Endothelial cell (in vitro differentiated cells): ENCODE data around the gene RNF113A. TPM values are rescaled to one million over a fixed set of nuclear protein-coding genes. Genes with fewer than 3 reads are reported as not detected.

Experiments
- DNase-seq: peaks from one replicate; pipeline ENCODE4 v3.0.0; 2021; ENCODE audit warnings: low spot score
- H3K27ac Mint-ChIP-seq: one replicate; pipeline ENCODE4 v1.8.0; 2021; ENCODE audit warnings: mixed read lengths, inconsistent platforms; ENCODE audit not compliant: unreplicated experiment
- H3K27me3 Mint-ChIP-seq: one replicate; pipeline ENCODE4 v1.8.0; 2021; ENCODE audit warnings: mild to moderate bottlenecking, moderate library complexity, mixed read lengths, inconsistent platforms; ENCODE audit not compliant: unreplicated experiment
- H3K36me3 Mint-ChIP-seq: one replicate; pipeline ENCODE4 v1.8.0; 2021; ENCODE audit warnings: mild to moderate bottlenecking, low read depth, mixed read lengths, inconsistent platforms; ENCODE audit not compliant: unreplicated experiment
- H3K4me1 Mint-ChIP-seq: one replicate; pipeline ENCODE4 v1.8.0; 2021; ENCODE audit warnings: mild to moderate bottlenecking, mixed read lengths, inconsistent platforms; ENCODE audit not compliant: unreplicated experiment
- H3K4me3 Mint-ChIP-seq: one replicate; pipeline ENCODE4 v1.8.0; 2021; ENCODE audit warnings: mild to moderate bottlenecking, mixed read lengths, inconsistent platforms; ENCODE audit not compliant: unreplicated experiment
- H3K9me3 Mint-ChIP-seq: one replicate; pipeline ENCODE4 v1.8.0; 2021; ENCODE audit warnings: mixed read lengths, inconsistent platforms; ENCODE audit not compliant: unreplicated experiment
- total RNA-seq: library from RNA; stranded (reverse); fragmentation: NEBNext Ultra II Directional; extraction: Animal tissue kit (Norgen Biotek cat#: 25700); gene quantifications from one replicate; pipeline ENCODE4 v1.2.1, GENCODE V29; 2021; ENCODE audit not compliant: unreplicated experiment
- TF ChIP-seq, protein P1 (sequence below): fragments of 200-600 bp; sonication (generic); IDR thresholded peaks from one replicate; pipeline ENCODE4 v1.5.0; 2021; ENCODE audit warnings: antibody characterized with exemption; ENCODE audit not compliant: unreplicated experiment

RNF113A gene
- total RNA-seq, 1 donor from 2014 or later, result 16.7 TPM

DNA sequence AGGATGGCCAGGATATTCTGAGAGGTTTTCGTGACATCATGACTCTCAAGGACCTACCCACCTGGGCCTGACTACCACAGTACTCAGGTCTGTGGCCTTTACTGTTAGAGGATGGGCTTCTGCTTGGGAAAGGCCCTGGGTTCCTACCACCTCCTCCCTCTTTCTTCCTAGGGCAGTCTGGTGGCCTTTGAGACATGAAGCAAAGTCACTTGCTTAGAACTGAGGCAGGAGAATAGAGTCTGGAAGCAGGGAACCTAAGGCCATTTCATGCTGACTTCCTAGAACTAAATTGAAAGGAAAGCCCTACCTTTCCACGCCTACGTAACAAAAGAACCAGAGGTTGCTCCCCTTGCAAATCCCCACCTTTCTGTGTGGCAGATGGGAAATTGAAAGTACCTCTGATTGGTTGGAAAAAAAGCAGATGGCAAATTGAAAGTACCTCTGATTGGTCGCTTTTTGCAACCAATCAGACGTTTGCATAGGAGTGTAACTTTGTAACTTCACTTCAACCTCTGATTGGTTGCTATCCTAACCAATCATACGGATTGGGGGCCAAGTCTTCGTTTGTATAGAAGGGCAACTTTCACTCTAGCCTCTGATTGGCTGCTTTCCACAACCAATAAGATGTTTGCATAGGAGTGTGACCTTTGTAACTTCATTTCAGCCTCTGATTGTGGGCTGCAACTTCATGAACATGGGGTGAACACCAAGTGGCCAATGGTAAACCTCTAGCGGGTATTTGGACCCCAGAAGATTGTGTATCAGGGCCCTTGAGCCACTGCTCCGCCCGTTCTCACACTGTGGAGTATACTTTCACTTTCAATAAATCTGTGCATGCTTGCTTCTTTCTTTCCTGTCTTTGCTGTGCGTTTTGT lies 14.3 kb upstream of the RNF113A start:
- H3K4me3 Mint-ChIP-seq, result no peak overlapping the region

DNA sequence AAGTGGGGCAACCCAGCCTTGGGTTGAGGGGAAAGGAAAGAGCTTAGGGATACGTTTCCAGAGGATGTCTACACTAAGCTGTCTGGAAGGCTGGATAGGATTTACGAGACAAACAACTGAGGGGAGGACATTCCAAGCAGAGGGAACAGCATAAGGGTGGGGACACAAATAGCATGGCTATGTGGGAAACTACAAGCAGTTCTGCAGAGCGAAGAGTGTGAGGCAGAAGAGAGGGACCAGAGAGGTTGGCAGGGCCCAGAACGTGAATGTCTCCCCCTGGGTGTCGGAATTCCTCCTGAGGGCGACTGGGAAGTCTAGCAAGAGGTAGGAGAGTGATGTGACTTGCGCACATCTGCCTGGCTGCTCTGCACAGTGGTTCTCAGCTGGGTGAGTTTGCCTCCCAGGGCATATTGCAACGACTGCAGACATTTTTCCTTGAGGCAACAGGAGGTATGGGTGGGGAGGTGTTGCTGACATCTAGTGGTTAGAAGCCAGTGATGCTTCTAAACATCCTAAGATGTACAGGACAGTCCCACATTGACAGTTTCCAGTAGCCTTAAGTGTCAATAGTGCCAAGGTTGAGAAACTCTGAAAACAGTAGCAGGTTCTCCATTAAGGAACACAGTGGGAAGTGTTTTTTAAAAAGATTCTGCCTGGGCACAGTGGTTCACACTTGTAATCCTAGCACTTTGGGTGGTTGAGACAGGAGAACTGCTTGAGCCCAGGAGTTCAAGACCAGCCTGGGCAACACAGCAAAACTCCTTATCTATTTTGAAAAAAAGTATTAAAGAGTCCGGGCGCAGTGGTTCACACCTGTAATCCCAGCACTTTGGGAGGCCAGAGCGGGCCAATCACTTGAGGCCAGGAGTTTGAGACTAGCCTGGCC lies 9.3 kb upstream of the RNF113A start:
- TF ChIP-seq, protein P1, sequence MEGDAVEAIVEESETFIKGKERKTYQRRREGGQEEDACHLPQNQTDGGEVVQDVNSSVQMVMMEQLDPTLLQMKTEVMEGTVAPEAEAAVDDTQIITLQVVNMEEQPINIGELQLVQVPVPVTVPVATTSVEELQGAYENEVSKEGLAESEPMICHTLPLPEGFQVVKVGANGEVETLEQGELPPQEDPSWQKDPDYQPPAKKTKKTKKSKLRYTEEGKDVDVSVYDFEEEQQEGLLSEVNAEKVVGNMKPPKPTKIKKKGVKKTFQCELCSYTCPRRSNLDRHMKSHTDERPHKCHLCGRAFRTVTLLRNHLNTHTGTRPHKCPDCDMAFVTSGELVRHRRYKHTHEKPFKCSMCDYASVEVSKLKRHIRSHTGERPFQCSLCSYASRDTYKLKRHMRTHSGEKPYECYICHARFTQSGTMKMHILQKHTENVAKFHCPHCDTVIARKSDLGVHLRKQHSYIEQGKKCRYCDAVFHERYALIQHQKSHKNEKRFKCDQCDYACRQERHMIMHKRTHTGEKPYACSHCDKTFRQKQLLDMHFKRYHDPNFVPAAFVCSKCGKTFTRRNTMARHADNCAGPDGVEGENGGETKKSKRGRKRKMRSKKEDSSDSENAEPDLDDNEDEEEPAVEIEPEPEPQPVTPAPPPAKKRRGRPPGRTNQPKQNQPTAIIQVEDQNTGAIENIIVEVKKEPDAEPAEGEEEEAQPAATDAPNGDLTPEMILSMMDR, result peak; percentile 29
- no peaks in the 10 kb centered on the region for H3K27me3 Mint-ChIP-seq
- H3K4me3 Mint-ChIP-seq, result no peak overlapping the region
- H3K27ac Mint-ChIP-seq, result peak overlapping the region; percentile 70
- no peaks in the 10 kb centered on the region for H3K36me3 Mint-ChIP-seq
- DNase-seq, result peak; percentile 18
- no peaks in the 10 kb centered on the region for H3K9me3 Mint-ChIP-seq
- peaks cover 12% of the 10 kb centered on the region for H3K4me1 Mint-ChIP-seq

More for the DNA sequence above, 14.3 kb upstream of the RNF113A start:
- H3K27ac Mint-ChIP-seq, result no peak overlapping the region
- H3K9me3 Mint-ChIP-seq, result no peaks in the 10 kb centered on the region
- H3K36me3 Mint-ChIP-seq, result no peaks in the 10 kb centered on the region
- TF ChIP-seq, protein P1, result no peak
- no peak for DNase-seq
- peaks cover under 1% of the 10 kb centered on the region for H3K4me1 Mint-ChIP-seq
- no peaks in the 10 kb centered on the region for H3K27me3 Mint-ChIP-seq

DNA sequence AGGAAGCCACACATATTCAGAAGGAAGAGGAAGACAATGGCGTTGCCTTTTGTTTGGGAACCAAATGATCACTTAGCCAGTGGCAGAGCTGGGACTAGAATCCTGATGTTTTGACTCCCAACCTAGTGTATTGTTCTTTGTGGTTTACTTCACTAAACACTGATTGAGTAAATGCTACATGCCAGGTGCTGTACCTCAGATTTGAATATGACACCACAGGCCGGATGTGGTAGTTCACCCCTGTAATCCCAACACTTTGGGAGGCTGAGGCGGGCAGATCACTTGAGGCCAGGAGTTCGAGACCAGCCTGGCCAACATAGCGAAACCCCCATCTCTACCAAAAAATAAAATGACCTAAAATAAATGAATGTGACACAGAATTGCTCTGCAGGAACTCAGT lies 8.5 kb upstream of the RNF113A start:
- peak overlapping the region; percentile 7 for H3K4me3 Mint-ChIP-seq
- TF ChIP-seq, protein P1, result no peak
- H3K27ac Mint-ChIP-seq, result peak overlapping the region; percentile 84
- H3K27me3 Mint-ChIP-seq, result no peaks in the 10 kb centered on the region
- H3K4me1 Mint-ChIP-seq, result peaks cover 12% of the 10 kb centered on the region
- DNase-seq, result no peak
- no peaks in the 10 kb centered on the region for H3K9me3 Mint-ChIP-seq
- H3K36me3 Mint-ChIP-seq, result no peaks in the 10 kb centered on the region

DNA sequence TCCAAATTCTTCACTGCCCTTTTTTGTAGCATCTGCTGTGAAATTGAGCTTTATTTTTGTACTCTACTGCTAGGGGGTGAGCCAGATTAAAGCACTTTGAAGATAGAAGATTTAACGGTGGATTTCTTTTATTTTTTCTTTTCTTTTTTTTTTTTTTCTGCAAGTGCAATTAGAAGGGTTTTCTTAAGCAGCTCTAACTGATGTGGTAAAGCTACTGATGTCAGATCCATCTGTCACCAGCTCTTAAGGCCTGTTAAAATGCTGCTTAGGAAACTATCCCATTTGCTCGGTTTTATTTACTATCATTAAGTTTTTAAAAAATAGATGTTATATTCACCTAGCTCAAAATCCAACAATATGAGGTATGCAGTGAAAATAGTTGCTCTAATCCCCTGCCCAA lies 7.2 kb upstream of the RNF113A start:
- TF ChIP-seq, protein P1, result no peak
- no peak for DNase-seq
- no peak overlapping the region for H3K4me3 Mint-ChIP-seq
- no peaks in the 10 kb centered on the region for H3K27me3 Mint-ChIP-seq
- H3K36me3 Mint-ChIP-seq, result no peaks in the 10 kb centered on the region
- peaks cover 12% of the 10 kb centered on the region for H3K4me1 Mint-ChIP-seq
- no peak overlapping the region for H3K27ac Mint-ChIP-seq
- H3K9me3 Mint-ChIP-seq, result no peaks in the 10 kb centered on the region
